Stimulated activated CD4-positive, alpha-beta T cell treated with anti-CD3 and anti-CD28 coated beads, TNF-alpha, amount 100 ng/mL, for 4 hours (primary cell): ENCODE measurements around the gene TMEM187.

Experiments used
- DNase-seq, 3 experiments: peaks; one replicate each; pipeline ENCODE4 v3.0.0-alpha.2; 2020; ENCODE audit warnings: low read depth in 3 of 3

Gene TMEM187

GRCh38 chrX:153934762-153935325 lies 37.7 kb upstream of the TMEM187 start, which contains the start of gene NAA10:
TSS of gene NAA10 (minus strand) at chrX:153935037. CDS start at chrX:153934904, 133 bp downstream.
- peak in 2 of 3 experiments; percentile 49 to 51 for DNase-seq

DNA sequence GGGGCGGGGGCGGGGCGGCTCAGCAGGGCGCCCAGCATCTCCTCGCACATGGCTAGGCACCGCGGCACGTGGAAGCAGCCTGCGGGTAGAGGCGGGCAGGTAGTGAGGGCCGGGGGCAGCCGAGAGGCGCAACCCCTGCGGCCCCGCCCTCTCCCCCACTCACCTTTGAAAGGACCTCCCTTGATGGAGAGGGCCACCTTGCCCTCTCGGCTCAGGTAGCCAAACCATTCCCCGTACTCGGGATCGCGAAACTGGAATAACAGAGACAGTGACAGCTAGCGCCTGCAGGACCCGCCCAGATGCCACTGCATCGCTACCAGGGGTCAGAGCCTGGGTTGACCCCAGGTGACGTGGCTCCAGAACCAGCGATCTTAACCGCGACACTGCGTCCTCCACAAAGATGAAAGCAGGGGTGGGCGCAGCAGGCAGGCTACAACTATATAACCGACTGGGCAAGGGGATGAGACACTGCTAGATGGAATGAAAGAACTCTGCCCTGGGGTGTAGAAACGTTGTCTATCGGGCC lies 37.2 kb upstream of the TMEM187 start:
- DNase-seq, result no peak

GRCh38 chrX:153937056-153937455 lies 35.5 kb upstream of the TMEM187 start:
- no peak for DNase-seq

DNA sequence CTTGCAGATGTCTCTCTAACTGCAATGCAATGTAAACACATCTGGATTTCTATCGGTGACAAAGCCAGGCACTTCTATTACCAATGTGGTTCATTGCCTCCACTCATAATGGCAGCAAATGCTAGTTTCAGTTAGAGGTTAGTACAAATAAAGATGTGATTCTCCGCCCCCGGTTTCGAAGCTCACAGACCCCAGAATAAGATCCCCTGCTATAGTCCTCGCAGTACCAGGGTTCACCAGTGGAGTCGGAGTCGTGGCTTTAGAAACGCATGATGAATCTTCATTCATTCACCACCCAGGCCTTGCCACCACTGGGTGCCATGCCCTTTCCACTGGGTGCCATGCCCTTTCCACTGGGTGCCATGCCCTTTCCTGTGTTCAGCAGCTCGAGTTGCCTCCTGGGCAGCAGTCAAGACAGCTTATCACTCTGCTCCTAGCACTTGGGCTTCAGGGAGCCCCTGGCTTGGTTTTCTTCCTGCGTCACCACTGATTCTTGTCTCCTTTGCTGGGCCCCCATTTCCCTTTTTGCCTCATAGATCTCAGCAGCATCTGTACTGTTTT lies 34.2 kb upstream of the TMEM187 start:
- DNase-seq, result no peak

DNA sequence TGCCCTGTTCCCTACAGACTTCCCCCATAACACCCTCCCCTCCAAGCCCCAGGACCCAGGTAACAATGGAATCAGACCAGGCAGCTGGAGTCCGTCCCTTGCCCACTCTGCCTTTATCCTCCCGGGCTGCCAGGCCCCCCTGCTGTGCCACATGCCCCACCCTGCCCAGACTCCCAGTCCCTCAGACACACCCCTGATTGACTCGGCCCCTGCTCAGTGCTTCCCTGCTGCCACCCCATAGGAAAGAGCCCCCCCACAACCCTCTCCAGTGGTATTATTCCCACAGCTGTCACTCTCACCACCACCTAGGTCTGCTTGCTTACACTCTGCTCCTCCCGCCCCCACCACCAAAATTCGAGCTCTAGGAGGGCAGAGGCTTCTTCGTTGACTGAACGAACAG lies 33.0 kb upstream of the TMEM187 start:
- DNase-seq, result no peak

GRCh38 chrX:153941336-153942252 lies 31.0 kb upstream of the TMEM187 start:
- no peak for DNase-seq

GRCh38 chrX:153944140-153944799 lies 28.3 kb upstream of the TMEM187 start, which contains the start of gene RENBP:
TSS of gene RENBP (minus strand) at chrX:153944643. CDS start at chrX:153944610, 33 bp downstream.
- DNase-seq, result no peak

- no peak for DNase-seq
Observed at GRCh38 chrX:153944800-153945150, 27.8 kb upstream of the TMEM187 start.

GRCh38 chrX:153945956-153946943 lies 26.3 kb upstream of the TMEM187 start:
- DNase-seq, result no peak

DNA sequence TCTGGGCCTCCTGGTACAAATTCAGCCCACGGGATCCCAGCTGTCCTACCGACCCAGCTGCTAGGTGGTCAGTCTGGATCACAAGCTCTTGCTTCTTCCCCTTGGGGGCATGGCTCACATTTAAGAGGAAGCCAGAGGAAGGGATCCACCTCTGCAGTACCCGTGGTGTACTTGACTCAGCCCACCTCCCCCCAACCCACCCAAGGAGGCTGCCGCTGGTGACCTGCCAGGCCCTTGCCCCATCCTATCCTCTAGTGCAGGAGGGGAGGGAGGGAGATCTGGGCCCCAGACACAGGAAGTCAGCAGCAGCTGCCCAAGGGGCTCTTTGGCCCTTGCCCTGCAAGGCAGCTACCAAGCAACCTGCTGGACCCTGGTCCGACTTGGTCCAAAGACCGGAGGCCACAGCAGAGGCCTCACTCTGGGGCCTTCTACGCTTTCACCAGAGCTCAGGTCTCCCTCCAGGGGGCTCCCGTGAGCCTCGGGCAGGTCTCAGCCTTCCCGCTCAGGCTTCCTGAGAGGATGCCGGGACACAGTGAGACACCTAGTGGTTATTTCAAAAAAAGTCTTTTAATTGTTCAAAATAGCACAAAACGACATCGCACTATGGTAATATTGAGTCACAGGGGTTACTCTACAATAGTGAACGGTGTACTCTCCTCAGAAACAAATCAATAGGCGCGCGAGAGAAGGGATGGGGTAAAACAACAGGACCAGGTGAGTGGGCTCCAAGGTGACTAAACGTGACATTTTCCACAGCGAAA lies 25.4 kb upstream of the TMEM187 start:
- peak in 2 of 3 experiments; percentile 57 to 61 for DNase-seq

DNA sequence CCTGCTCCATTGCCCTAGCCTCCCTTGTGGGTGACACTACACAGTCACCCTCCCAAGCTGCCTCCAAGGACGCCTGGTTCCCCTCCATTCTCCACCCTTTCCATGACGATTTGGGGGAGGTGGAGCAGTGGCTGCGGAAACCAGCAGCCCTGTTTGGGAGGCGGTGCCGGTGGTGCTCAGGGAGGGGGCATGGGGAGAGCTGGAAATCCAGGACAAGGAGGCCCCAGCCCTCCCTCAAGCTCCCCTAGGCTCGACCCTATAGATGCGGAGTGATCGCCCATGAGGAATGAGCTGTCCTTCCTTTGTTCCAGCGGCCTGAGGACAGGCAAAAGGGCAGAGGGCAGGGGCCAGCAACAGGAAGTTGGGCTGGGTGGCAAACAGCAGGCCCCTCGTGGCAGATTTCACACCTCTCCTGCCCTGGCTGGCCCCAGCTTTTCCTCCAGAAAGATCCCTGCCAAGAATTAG lies 24.5 kb upstream of the TMEM187 start:
- no peak for DNase-seq

GRCh38 chrX:153948847-153949805 lies 23.4 kb upstream of the TMEM187 start:
- DNase-seq, result no peak

DNA sequence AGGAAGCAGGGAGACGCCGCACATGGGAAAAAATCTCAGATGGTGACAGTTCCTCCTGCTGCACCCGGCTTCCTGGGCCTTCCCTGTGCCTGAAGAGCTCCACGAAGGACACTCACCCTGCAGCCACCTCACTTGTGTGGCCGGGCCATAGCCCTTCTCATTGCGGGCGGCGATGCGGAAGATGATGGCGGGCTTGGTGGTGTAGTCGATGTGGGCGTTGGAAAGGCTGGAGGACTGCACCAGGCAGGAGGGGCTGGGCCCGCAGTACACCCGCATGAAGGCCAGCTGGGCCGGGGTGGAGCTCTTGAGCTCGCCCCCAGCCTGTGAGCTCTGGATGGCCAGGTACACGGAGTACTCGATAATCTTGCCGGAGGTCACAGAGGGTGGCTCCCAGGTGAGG lies 22.4 kb upstream of the TMEM187 start:
- no peak for DNase-seq

- no peak for DNase-seq
Observed at GRCh38 chrX:153951683-153952372, 20.7 kb upstream of the TMEM187 start.

DNA sequence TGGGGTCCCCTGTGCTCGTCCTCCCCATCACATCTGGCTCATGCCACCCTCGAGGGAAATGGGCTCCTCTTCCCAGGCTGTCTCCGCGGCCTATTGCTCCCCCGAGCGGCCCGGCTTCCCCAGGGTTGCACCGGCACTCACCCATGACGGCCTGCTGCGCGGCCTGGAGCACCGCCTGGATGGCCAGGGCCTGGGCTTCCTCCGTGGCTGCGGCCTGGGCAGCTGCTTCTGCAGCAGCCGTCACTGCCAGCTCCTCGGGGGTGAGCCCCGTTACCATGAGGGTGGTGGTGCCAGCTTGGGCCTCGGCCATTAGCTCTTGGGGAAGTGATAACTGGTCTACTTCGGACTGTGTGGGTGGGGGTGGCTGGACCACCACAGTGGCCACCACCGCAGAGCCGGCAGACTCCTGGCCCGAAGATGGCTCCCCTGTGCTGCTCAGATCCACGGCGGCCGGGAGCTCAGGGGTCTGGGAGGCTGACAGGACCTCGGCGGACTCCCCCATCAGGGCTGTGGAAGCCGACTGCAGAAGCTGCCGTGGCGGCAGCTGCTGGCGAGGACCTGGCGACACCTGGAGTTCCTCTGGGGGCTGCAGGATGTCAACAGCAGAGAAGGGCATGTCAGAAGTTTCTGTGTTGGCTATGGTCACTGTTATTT lies 20.1 kb upstream of the TMEM187 start:
- DNase-seq, result no peak

DNA sequence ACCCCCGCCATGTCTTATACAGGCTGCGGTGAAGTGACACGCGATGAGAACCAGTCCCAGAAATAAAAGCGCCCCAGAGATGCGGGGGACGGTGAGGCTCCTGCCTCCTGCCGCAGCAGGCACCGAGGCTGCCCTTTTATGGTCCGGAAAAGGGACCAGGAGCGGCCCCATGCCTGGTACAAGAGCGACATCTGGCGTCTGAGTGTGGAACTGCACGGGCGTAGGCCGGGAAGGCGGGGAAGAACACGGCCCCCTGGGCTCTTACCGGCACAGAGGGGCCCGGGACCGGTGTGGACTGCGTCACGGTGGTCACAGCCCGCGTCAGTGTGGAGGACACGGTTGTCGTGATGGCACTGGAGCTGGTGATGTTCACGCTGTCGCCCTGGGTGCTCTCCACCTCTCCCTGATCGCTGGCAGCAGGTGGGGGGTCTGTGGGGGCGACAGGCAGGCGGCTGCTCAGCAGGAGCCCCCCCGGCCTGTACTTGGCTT lies 19.2 kb upstream of the TMEM187 start:
- peak; percentile 57 to 63 (median 58) for DNase-seq

GRCh38 chrX:153953892-153954557 lies 18.5 kb upstream of the TMEM187 start:
- DNase-seq, result no peak
